K562 (cell line): Measurements from ENCODE around the gene LAPTM5. TPM values are rescaled to one million over a fixed set of nuclear protein-coding genes. Genes with fewer than 3 reads are reported as not detected.

Experiments
- ATAC-seq: fragments of 200-7000 bp; cut with Tn5 transposase; 3 replicates; pipeline ENCODE4 v1.9.1; 2020; ENCODE audit warnings: moderate library complexity
- BruUV-seq: library from RNA; stranded (reverse); fragments of 400-500 nt; replicated peaks from 2 replicates; lab custom pipeline; 2021; lab: Mats Ljungman, UMichigan
- CTCF ChIA-PET: fragments of 300-600 bp; formaldehyde crosslinking; extraction: SDS; loops from one replicate; lab custom pipeline; 2021; ENCODE audit warnings: low intra/inter-chr PET ratio; lab: Yijun Ruan, JAX
- POLR2A ChIA-PET: fragments of 300-600, 350-650 bp; sonication (Branson Sonifier 250); formaldehyde crosslinking; extraction: SDS; loops from one replicate; lab custom pipeline; 2021; ENCODE audit warnings: antibody characterized with exemption, inconsistent platforms; lab: Yijun Ruan, JAX
- DNase-seq, 4 experiments: peaks; one replicate each; pipeline versions ENCODE4 v3.0.0 to v3.0.0-alpha.2; 2011 to 2018; ENCODE audit warnings: low spot score in 3 of 4, mixed read lengths in 3 of 4; ENCODE audit errors: extremely low read depth in 1 of 4
- FAIRE-seq: peaks from 2 replicates; lab custom pipeline; 2011; peaks lifted over from hg19 to GRCh38; lab: Jason Lieb, UNC
- H2AFZ ChIP-seq: 2 replicates; pipeline ENCODE4 v1.6.0; 2011; ENCODE audit warnings: low read depth, low read length, control low read depth, inconsistent platforms
- H3K27ac ChIP-seq: fragments of 200-600 bp; 3 replicates; pipeline ENCODE4 v1.8.0; 2011; ENCODE audit warnings: low read depth, mild to moderate bottlenecking, control low read depth, inconsistent platforms, low read length, moderate library complexity, mixed read lengths; ENCODE audit errors: extremely low read depth
- H3K27me3 ChIP-seq, 2 experiments: fragments of 300-600 bp in 1 of 2; 2 replicates in 1 of 2; 3 replicates in 1 of 2; pipeline versions ENCODE4 v1.6.0 to v1.8.0; 2011; ENCODE audit warnings: inconsistent platforms in 2 of 2, low read length in 2 of 2, mild to moderate bottlenecking in 1 of 2, mixed read lengths in 1 of 2, moderate library complexity in 1 of 2; ENCODE audit not compliant: control insufficient read depth in 2 of 2, insufficient read depth in 2 of 2
- H3K36me3 ChIP-seq: fragments of 300-600 bp; 3 replicates; pipeline ENCODE4 v1.8.0; 2011; ENCODE audit warnings: mild to moderate bottlenecking, low read length, inconsistent platforms; ENCODE audit not compliant: control insufficient read depth, insufficient read depth
- H3K4me1 ChIP-seq, 2 experiments: fragments of 200-600 bp in 1 of 2; replicated peaks in 1 of 2; 2 replicates in 1 of 2; 3 replicates in 1 of 2; pipeline versions ENCODE4 v1.5.1 to v1.8.0; 2011; ENCODE audit warnings: inconsistent platforms in 2 of 2, low read length in 2 of 2, mild to moderate bottlenecking in 1 of 2, mixed read lengths in 1 of 2, moderate library complexity in 1 of 2; ENCODE audit not compliant: control insufficient read depth in 2 of 2, insufficient read depth in 2 of 2
- H3K4me2 ChIP-seq: 2 replicates; pipeline ENCODE4 v1.6.1; 2011; ENCODE audit warnings: low read length, control low read depth, inconsistent platforms, mixed read lengths; ENCODE audit not compliant: insufficient read depth
- H3K4me3 ChIP-seq: fragments of 200-600 bp; sonication (generic), shearing (Covaris generic); 2 replicates; pipeline ENCODE4 v1.5.1; 2016; ENCODE audit warnings: control low read depth, inconsistent platforms
- H3K79me2 ChIP-seq: fragments of 200-600 bp; 3 replicates; pipeline ENCODE4 v1.8.0; 2011; ENCODE audit warnings: low read length, inconsistent platforms; ENCODE audit not compliant: control insufficient read depth, insufficient read depth
- H3K9ac ChIP-seq, 2 experiments: 2 replicates each; pipeline versions ENCODE4 v1.6.0 to v1.6.1; 2011; ENCODE audit warnings: low read depth in 2 of 2, low read length in 2 of 2, control low read depth in 1 of 2, inconsistent platforms in 1 of 2, mild to moderate bottlenecking in 1 of 2, mixed read lengths in 1 of 2; ENCODE audit not compliant: insufficient read depth in 1 of 2
- H3K9me1 ChIP-seq: one replicate; pipeline ENCODE4 v1.6.0; 2011; ENCODE audit warnings: inconsistent platforms, mild to moderate bottlenecking, low read length, moderate library complexity; ENCODE audit not compliant: control insufficient read depth, insufficient read depth
- H3K9me3 ChIP-seq: replicated peaks from 2 replicates; pipeline ENCODE4 v1.5.1; 2011; ENCODE audit warnings: low read depth, low read length, inconsistent platforms; ENCODE audit not compliant: control insufficient read depth, insufficient read depth
- H4K20me1 ChIP-seq: replicated peaks from 2 replicates; pipeline ENCODE4 v1.6.1; 2011; ENCODE audit warnings: low read length, inconsistent platforms, mixed read lengths; ENCODE audit not compliant: control insufficient read depth, insufficient read depth
- HMGXB4 ChIP-seq: sonication (generic); formaldehyde crosslinking; IDR thresholded peaks from 2 replicates; pipeline ENCODE4 v1.8.1; 2023; ENCODE audit warnings: mild to moderate bottlenecking, missing genetic modification reagents
- WGBS: fragments of 100-300 bp; shearing (Covaris generic); methylation state at CpG from one replicate; pipeline ENCODE4 v1.1.6; 2016; ENCODE audit warnings: low coverage, mixed read lengths; ENCODE audit not compliant: insufficient coverage; ENCODE audit errors: missing lambda C conversion rate; 5-methylcytosine and 5-hydroxymethylcytosine counted together
- in situ Hi-C: fragments of 300-500 bp; cut with MboI; formaldehyde crosslinking; loops from 4 replicates; pipeline ENCODE4 v1.15.0; 2018; ENCODE audit warnings: inconsistent platforms, mixed read lengths
- intact Hi-C: fragments of 100-400 bp; cut with micrococcal nuclease; formaldehyde crosslinking; loops from 2 replicates; pipeline ENCODE4 v1.14.2; 2022
- polyA plus RNA-seq, 8 experiments: library from polyadenylated mRNA; depleted of rRNA in 4 of 8; stranded (reverse) in 5 of 8; unstranded in 3 of 8; fragments of >200 nt; fragmentation: Nextera tagmentation in 2 of 8; fragmentation: Illumina TruSeq in 1 of 8; extraction: Ambion mirVana in 2 of 8; extraction: Trizol in 1 of 8; gene quantifications; 2 replicates each; pipeline versions ENCODE4 v1.2.1 to v1.2.3, GENCODE V29; 2011 to 2014; ENCODE audit warnings: inconsistent platforms in 1 of 8, missing spikeins in 1 of 8
- total RNA-seq, 7 experiments: library from RNA; depleted of rRNA in 6 of 7; stranded (reverse); fragments of >200 nt in 6 of 7; fragmentation: Illumina TruSeq in 2 of 7; extraction: Trizol in 2 of 7; gene quantifications; 2 replicates each; pipeline versions ENCODE4 v1.2.1 to v1.2.3, GENCODE V29; 2011 to 2021; ENCODE audit warnings: low replicate concordance in 1 of 7
- TF ChIP-seq, protein P1 (sequence below): sonication (generic); formaldehyde crosslinking; IDR thresholded peaks from 2 replicates; pipeline ENCODE4 v1.9.0; 2022; ENCODE audit warnings: mild to moderate bottlenecking, missing genetic modification reagents

LAPTM5 gene
- total and polyA plus RNA-seq, 9 of the 15 experiments (the other 6 are each of a cell fraction or from before 2014, with no cell fraction given) = 2.4 to 47.3 (median 20.3) TPM

DNA sequence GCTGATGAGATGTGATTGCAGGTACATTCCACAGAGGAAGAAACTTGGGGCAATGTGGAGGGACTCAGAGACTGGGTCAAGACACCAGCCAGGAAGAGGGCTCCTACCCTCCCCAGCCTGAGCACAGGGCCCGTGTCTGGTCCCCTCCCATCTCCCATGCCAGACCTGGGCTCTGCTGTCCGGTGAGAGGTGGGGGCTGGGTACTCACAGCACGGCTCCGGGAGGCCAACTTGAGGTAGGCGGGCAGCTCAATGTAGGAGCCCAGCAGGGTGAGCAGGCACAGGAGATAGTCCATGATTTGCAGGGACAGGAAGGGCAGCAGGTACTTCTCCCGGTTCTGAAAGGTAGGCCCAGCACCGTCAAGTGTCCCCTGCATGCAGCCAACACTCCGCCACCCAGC, 18.0 kb downstream of the LAPTM5 start:
- 90% methylated on average over 8 of the region's 8 CpGs for WGBS
- Histone ChIP-seq H3K79me2 (no peaks in the 10 kb centered on the region), H2AFZ (no peak overlapping the region), H4K20me1 (no peaks in the 10 kb centered on the region), H3K9me1 (no peaks in the 10 kb centered on the region), H3K9me3 (peaks cover 9% of the 10 kb centered on the region), H3K4me1 (peaks cover 29 to 50% of the 10 kb centered on the region in 2 experiments), H3K36me3 (no peaks in the 10 kb centered on the region; the same call in 1 of the 3 replicates), H3K9ac (no peak overlapping the region; a peak in 1 of 4 replicates), H3K27ac (no peak overlapping the region), H3K4me2 (no peak overlapping the region), H3K4me3 (no peak overlapping the region), H3K27me3 (no peaks in the 10 kb centered on the region)
- ATAC-seq (no peak), FAIRE-seq (no peak), DNase-seq (no peak)
- POLR2A ChIA-PET = interaction anchor here (0.6 kb wide), 1 partner anchor 15 kb away, joined by 3 read pairs; no protein-coding TSS in a partner anchor
- BruUV-seq = no TSS peak
- CTCF ChIA-PET = no interaction called here
- intact Hi-C loops (no loop called here), in situ Hi-C loops (no loop called here)
- TF ChIP-seq, protein P1, sequence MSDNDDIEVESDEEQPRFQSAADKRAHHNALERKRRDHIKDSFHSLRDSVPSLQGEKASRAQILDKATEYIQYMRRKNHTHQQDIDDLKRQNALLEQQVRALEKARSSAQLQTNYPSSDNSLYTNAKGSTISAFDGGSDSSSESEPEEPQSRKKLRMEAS (CRISPR knock-in tag) = 0 out of 2 replicates have a peak, but pooled peaks have one; percentile 50
- no peak for TF ChIP-seq HMGXB4 (CRISPR knock-in tag)
